Activated CD8-positive, alpha-beta memory T cell treated with anti-CD3 and anti-CD28 coated beads, Interleukin-2, amount 50 U/mL, for 1 hour (primary cell): ENCODE data around the gene FKBP8.
"Not testable (repeated sequence)": the region's sequence is repeated elsewhere in the genome, so short reads cannot be mapped to it uniquely, and the experiment has no call there.

Experiments used
- DNase-seq: peaks from one replicate; pipeline ENCODE4 v3.0.0-alpha.2; 2020; ENCODE audit errors: extremely low read depth

The FKBP8 gene

GRCh38 chr19:18558604-18559003 is 15.2 kb upstream of the FKBP8 start:
- DNase-seq, result no peak

GRCh38 chr19:18558202-18558555 is 14.8 kb upstream of the FKBP8 start:
- DNase-seq, result no peak

DNA sequence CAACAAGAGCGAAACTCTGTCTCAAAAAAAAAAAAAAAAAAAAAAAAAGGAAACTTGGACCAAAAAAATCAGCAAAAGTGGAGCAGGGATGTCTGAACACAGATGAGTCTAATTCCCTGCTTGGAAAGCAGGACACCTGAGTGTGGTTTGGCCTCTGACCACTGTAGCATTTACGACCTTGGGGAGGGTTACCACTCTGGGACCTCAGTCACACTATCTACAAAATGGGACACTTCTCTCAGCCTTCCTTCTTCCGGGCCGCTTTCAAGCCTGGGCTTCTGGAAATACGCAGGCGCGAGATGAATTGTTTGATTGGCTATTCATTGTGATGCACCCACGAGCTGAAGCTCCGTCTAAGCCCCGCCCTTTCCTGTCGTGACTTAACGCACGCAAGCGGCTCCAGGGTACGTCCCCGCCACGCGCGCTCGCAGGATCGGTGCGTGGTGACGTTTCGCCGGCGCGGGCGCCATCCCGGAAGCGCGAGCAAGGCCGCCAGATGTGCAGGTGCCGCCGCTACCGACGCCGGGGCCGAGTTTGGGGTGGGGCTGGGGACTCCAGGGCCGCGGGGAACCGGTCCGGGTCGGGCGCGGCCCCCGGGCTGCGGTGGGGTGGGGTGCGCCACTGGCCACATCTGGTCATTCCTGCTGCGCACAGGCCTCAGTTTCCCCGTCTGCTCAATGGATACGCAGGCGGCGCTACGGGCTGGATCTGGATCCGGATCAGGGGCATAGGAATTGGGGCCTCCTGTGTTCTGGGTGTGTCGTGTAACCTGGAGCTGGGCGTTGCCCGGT is 14.2 kb upstream of the FKBP8 start, which contains the start of gene KXD1:
Gene KXD1, plus strand, starts transcription at position 460 of the 791 bp plus-strand sequence. CDS start 4,187 bp downstream, outside the sequence.
- DNase-seq, result peak; percentile 99

DNA sequence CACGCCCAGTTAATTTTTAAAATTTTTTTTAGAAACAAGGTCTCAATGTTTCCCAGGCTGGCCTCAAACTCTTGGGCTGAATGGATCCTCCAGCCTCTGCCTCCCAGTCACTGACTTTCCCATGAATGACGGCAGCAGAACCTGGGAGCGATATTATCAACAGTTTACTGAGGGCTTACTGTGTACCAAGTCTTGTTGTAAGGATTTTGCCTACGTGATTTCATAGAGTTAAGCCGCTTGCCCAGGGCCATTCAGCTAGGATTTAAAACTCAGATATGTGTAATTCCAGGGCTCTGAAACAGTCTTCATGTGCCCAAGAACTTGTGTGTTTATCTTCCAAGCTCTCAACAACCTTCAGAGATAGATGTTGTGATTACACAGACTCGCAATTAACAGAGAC is 8.3 kb upstream of the FKBP8 start:
- no peak for DNase-seq

DNA sequence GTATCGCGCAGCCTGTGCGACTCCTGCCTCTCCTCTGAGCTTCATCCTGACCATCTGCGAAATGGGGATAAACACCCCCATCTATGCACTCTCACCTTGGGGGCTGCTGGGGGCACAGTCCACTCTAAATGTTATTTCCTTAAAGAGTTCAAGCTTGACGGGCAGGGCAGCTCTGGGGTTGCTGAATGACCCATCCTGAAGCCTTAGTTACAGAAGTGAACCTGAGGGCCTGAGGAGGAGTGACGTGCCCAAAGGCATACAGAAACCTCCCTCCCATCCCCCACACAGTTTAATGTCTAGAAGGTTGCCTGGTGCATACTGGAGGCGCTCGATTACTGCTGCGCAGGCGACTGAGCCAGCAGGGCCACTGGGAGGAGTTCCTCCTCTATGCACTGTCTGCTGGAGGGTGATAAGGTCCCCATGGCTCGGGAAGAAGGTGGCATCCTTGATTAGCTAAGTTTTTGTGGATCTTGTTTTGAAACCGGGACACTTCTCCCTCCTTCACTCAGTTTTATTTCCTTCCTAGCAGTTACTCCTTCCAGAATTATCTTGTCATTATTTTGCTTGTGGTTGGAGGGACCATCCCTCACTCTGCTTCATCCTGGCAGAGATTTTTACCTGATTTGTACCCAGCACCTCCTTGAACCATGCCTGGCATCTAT is 572 bp upstream of the FKBP8 start:
- DNase-seq, result peak; percentile 40

DNA sequence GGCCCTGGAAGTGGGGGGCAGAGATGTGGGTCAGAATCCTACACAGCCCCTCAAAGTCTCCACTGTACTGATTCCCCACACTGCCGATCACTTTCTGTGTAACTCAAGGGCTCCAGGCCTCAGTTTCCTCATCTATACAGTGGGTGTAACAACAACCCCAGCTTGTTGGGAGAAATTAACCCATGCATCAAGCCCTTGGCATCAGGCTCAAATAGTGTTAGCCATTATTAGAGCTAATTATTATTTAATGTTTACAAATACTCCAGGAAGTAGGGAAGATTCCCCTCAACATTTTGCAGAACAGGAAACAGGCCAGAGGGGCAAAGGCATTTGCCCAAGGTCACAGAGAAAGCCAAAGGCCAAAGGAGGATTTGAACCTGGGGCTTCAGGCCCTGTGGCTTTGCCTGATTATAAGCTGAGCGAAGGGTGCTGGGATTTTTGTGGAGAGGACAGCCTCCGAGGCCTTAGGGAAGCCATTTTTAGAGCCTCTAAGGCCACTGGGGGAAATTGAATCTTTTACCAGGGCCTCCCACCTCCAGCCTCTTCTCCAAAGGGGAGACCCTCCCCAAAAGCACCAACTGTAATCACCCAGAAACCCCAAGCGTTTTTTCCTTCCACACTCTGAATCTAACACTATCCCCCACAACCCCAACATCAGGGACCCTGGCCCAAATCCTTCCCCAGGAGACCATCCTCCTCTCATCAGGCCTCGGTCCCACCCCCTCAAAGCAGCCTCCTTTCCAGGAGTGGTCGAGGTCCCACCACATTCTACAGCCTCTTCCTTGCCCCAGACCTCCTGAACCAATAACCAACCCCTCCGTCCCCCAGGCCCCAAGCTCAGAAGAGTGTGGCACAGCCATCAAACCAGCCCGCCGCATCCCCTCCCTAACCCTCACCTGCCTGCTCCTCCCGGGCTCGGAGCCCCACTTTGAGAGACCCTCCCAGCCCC is 1.1 kb downstream of the FKBP8 start:
- DNase-seq, result no peak

- no peak for DNase-seq
Observed at GRCh38 chr19:18541258-18541991, 1.9 kb downstream of the FKBP8 start.

DNA sequence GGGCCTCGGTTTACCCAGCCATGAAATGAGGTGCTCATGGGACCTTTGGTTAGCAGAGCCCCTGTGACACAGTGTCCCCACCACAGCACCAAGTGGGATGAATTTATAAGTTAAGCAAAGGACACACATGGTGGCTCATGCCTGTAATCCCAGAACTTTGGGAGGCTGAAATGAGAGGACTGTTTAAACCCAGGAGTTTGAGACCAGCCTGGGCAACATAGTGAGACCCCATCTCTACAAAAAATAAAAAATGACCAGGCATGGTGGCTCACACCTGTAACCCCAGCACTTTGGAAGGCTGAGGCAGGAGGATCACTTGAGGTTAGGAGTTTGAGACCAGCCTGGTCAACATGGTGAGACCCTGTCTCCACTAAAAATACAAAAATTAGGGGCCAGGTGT is 3.2 kb downstream of the FKBP8 start:
- DNase-seq, result not testable (repeated sequence)

DNA sequence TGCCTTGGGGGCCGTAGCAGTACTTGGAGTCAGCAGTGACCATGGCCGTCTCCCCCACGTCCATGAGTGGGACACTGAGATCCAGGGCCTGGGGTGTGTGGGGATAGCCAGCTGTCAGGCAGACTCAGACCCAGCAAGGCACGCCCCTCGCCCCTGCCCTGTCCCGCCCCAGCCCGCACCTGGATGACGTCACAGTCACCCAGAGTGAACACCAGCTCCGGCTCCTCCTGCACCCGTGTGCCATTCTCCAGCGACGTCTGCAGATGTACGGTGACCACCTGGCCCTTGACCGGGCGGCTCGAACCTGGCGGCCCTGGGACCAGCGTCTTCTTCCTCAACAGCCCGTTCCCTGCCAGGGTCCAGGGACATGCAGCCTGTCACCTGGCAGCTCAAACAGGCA is 4.0 kb downstream of the FKBP8 start:
- DNase-seq, result no peak

GRCh38 chr19:18538115-18538514 is 5.3 kb downstream of the FKBP8 start:
- no peak for DNase-seq

- no peak for DNase-seq
Observed at GRCh38 chr19:18537431-18537830, 5.9 kb downstream of the FKBP8 start.

GRCh38 chr19:18536475-18536874 is 6.9 kb downstream of the FKBP8 start:
- DNase-seq, result no peak

- DNase-seq, result no peak
Observed at GRCh38 chr19:18533058-18533457, 10.3 kb downstream of the FKBP8 start.

DNA sequence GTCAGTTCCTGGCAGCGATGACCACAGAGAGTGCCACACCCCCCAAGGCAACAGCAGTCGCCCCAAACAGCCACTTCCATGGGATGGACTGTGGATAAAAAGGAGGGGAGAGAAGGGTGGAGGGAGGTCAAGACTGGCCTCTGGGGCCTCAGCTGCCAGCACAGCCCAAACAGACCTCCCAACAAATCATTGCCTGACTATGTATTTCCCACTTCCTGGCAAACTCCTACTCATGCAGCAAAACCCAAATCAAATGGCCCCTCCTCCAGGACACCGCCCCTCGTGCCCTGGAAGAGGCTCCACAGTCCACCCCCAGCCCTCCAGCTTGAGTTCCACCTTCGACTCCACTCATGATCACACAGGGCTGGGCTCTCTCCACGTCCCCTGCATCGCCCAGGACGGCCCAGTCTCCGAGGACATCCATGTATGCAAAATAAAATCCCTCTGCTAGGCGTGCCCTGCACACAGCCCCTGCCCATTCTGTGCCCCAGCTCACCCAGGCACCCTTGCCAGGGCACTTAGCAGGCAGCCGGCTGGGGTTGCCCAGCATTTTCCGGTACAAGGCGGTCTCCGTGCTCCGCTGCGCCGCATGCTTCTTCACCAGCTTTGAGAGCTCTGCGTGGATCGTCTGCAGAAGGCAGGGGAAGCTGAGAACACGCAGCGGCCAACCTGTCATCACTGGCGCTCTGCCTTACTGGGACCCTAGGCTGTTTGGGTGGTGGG is 11.0 kb downstream of the FKBP8 start:
- DNase-seq, result no peak

GRCh38 chr19:18531485-18531884 is 11.9 kb downstream of the FKBP8 start:
- no peak for DNase-seq

- DNase-seq, result no peak
Observed at GRCh38 chr19:18529782-18530181, 13.6 kb downstream of the FKBP8 start.

DNA sequence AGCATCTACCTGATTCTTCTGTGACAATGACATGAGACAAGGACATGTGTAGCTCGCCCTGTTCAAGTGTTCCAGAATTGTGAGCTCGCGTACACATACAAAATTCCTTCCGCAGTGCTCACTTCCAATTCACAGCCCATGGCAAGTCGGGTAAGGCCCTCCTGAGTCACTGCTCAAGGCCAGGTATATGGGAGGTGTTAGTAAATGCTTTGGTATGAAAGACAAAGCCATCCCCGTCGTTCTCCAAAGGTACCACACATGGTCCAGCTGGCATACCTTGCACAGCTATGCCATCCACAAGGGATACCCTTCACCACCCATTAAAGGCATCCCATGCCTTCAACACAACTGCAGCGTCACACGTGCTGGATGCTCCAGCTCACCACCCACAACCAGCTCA is 17.1 kb downstream of the FKBP8 start:
- no peak for DNase-seq

DNA sequence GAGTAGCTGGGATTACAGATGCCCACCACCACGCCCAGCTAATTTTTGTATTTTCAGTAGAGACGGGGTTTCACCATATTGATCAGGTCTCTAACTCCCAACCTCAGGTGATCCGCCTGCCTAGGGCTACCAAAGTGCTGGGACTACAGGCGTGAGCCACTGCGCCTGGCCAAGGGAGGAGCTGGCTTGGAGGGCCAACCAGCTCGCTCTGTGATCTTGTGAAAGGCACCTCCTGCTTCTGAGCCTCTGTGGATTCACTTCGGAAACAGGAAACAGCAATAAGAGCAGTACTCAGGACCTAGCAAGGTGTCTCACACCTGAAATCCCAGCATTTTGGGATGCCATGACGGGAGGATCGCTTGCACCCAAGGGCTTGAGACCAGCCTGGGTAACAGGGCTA is 19.5 kb downstream of the FKBP8 start:
- DNase-seq, result no peak

- not testable (repeated sequence) for DNase-seq
Observed at GRCh38 chr19:18522862-18523440, 20.4 kb downstream of the FKBP8 start.

- DNase-seq, result peak; percentile 100
Observed at GRCh38 chr19:18522124-18522861, 21.1 kb downstream of the FKBP8 start.
